ENCODE data around the gene FAAP100. TPM values are rescaled to one million over a fixed set of nuclear protein-coding genes. Genes with fewer than 3 reads are reported as not detected.
A peak's percentile ranks its signal among the peaks of the same experiment; 100 is the strongest.

FAAP100 gene
- total RNA-seq, 1 experiment from 2014 or later: 40.4 TPM

GRCh38 chr17:81513753-81514488 is 38.2 kb downstream of the FAAP100 start:
- peak overlapping the region; percentile 81 for H3K4me3 ChIP-seq (ENCODE audit: insufficient read depth, low read depth, low read length)
- peaks cover 25% of the 10 kb centered on the region for H3K36me3 ChIP-seq (replicated peaks; ENCODE audit: control insufficient read depth, insufficient read depth, low read length)
- peaks cover 3% of the 10 kb centered on the region for H3K27me3 ChIP-seq (ENCODE audit: control insufficient read depth, insufficient read depth, low read length)
- DNase-seq: peak; percentile 88

- H3K27me3 ChIP-seq (ENCODE audit: control insufficient read depth, insufficient read depth, low read length): no peaks in the 10 kb centered on the region
These were observed 38.8 kb downstream of the FAAP100 start for GRCh38 chr17:81513372-81513752.

GRCh38 chr17:81512562-81513371 is 39.4 kb downstream of the FAAP100 start, which contains the start of gene ACTG1:
Gene ACTG1, minus strand, starts transcription at chr17:81512799. Its CDS starts 445 bp downstream, at chr17:81512354.
- Histone ChIP-seq H3K36me3 (replicated peaks; ENCODE audit: control insufficient read depth, insufficient read depth, low read length) (peaks cover 25% of the 10 kb centered on the region), H3K27me3 (ENCODE audit: control insufficient read depth, insufficient read depth, low read length) (no peaks in the 10 kb centered on the region), H3K4me3 (ENCODE audit: insufficient read depth, low read depth, low read length) (peak within 1 kb of the TSS; percentile 99)
- peak; percentile 99 for DNase-seq

More at GRCh38 chr17:81513372-81513752, 38.8 kb downstream of the FAAP100 start:
- peak; percentile 92 for DNase-seq
- H3K36me3 ChIP-seq (replicated peaks; ENCODE audit: control insufficient read depth, insufficient read depth, low read length): peaks cover 25% of the 10 kb centered on the region
- peak overlapping the region; percentile 81 for H3K4me3 ChIP-seq (ENCODE audit: insufficient read depth, low read depth, low read length)

- Histone ChIP-seq H3K36me3 (replicated peaks; ENCODE audit: control insufficient read depth, insufficient read depth, low read length) (peaks cover 25% of the 10 kb centered on the region), H3K27me3 (ENCODE audit: control insufficient read depth, insufficient read depth, low read length) (no peaks in the 10 kb centered on the region), H3K4me3 (ENCODE audit: insufficient read depth, low read depth, low read length) (peak overlapping the region; percentile 99)
- no peak for DNase-seq
These were observed 40.2 kb downstream of the FAAP100 start for GRCh38 chr17:81511804-81512561.

GRCh38 chr17:81511554-81511803 is 40.7 kb downstream of the FAAP100 start:
- no peak for DNase-seq
- H3K27me3 ChIP-seq (ENCODE audit: control insufficient read depth, insufficient read depth, low read length): no peaks in the 10 kb centered on the region
- H3K36me3 ChIP-seq (replicated peaks; ENCODE audit: control insufficient read depth, insufficient read depth, low read length): peaks cover 25% of the 10 kb centered on the region
- H3K4me3 ChIP-seq (ENCODE audit: insufficient read depth, low read depth, low read length): peak overlapping the region; percentile 99

- DNase-seq: no peak
- Histone ChIP-seq H3K4me3 (ENCODE audit: insufficient read depth, low read depth, low read length) (peak overlapping the region; percentile 99), H3K27me3 (ENCODE audit: control insufficient read depth, insufficient read depth, low read length) (no peaks in the 10 kb centered on the region), H3K36me3 (replicated peaks; ENCODE audit: control insufficient read depth, insufficient read depth, low read length) (peaks cover 24% of the 10 kb centered on the region)
These were observed 41.2 kb downstream of the FAAP100 start for GRCh38 chr17:81510785-81511553.

- peaks cover 24% of the 10 kb centered on the region for H3K36me3 ChIP-seq (replicated peaks; ENCODE audit: control insufficient read depth, insufficient read depth, low read length)
- no peaks in the 10 kb centered on the region for H3K27me3 ChIP-seq (ENCODE audit: control insufficient read depth, insufficient read depth, low read length)
- no peak for DNase-seq
- peak overlapping the region; percentile 99 for H3K4me3 ChIP-seq (ENCODE audit: insufficient read depth, low read depth, low read length)
These were observed 42.0 kb downstream of the FAAP100 start for GRCh38 chr17:81509972-81510784.

GRCh38 chr17:81509207-81509971 is 42.8 kb downstream of the FAAP100 start:
- Histone ChIP-seq H3K36me3 (replicated peaks; ENCODE audit: control insufficient read depth, insufficient read depth, low read length) (peaks cover 24% of the 10 kb centered on the region), H3K27me3 (ENCODE audit: control insufficient read depth, insufficient read depth, low read length) (no peaks in the 10 kb centered on the region), H3K4me3 (ENCODE audit: insufficient read depth, low read depth, low read length) (peak overlapping the region; percentile 99)
- DNase-seq: peak; percentile 62

- peak; percentile 53 for DNase-seq
- peaks cover 24% of the 10 kb centered on the region for H3K36me3 ChIP-seq (replicated peaks; ENCODE audit: control insufficient read depth, insufficient read depth, low read length)
These were observed 43.4 kb downstream of the FAAP100 start for GRCh38 chr17:81508639-81509206.

GRCh38 chr17:81503619-81504018 is 48.5 kb downstream of the FAAP100 start:
- no peak for DNase-seq
- no peak overlapping the region for H3K4me3 ChIP-seq (ENCODE audit: insufficient read depth, low read depth, low read length)
- no peaks in the 10 kb centered on the region for H3K36me3 ChIP-seq (replicated peaks; ENCODE audit: control insufficient read depth, insufficient read depth, low read length)

More at GRCh38 chr17:81508639-81509206, 43.4 kb downstream of the FAAP100 start:
- Histone ChIP-seq H3K4me3 (ENCODE audit: insufficient read depth, low read depth, low read length) (peak overlapping the region; percentile 99; the same call in 1 of the 2 replicates), H3K27me3 (ENCODE audit: control insufficient read depth, insufficient read depth, low read length) (no peaks in the 10 kb centered on the region)

GRCh38 chr17:81502471-81503017 is 49.6 kb downstream of the FAAP100 start:
- Histone ChIP-seq H3K27me3 (ENCODE audit: control insufficient read depth, insufficient read depth, low read length) (no peaks in the 10 kb centered on the region), H3K4me3 (ENCODE audit: insufficient read depth, low read depth, low read length) (no peak overlapping the region), H3K36me3 (replicated peaks; ENCODE audit: control insufficient read depth, insufficient read depth, low read length) (no peaks in the 10 kb centered on the region)
- DNase-seq: peak; percentile 33

More at GRCh38 chr17:81503619-81504018, 48.5 kb downstream of the FAAP100 start:
- H3K27me3 ChIP-seq (ENCODE audit: control insufficient read depth, insufficient read depth, low read length): no peaks in the 10 kb centered on the region

GRCh38 chr17:81500047-81500446 is 52.1 kb downstream of the FAAP100 start:
- H3K4me3 ChIP-seq (ENCODE audit: insufficient read depth, low read depth, low read length): no peak overlapping the region
- H3K27me3 ChIP-seq (ENCODE audit: control insufficient read depth, insufficient read depth, low read length): peaks cover 1% of the 10 kb centered on the region; the same call in 1 of the 2 replicates
- DNase-seq: peak; percentile 52
- H3K36me3 ChIP-seq (replicated peaks; ENCODE audit: control insufficient read depth, insufficient read depth, low read length): no peaks in the 10 kb centered on the region

Data from H7 (cell line).